Pancreas (tissue), 10 donors: ENCODE data around the gene EXD2. TPM values are rescaled to one million over a fixed set of nuclear protein-coding genes. Genes with fewer than 3 reads are reported as not detected.
"Not testable (repeated sequence)": the region's sequence is repeated elsewhere in the genome, so short reads cannot be mapped to it uniquely, and the experiment has no call there.

Source experiments
- ATAC-seq, 4 donors: fragments of 200-7000 bp; cut with Tn5 transposase; one replicate each; pipeline versions ENCODE4 v1.8.0 to v1.9.1; 2020; ENCODE audit warnings: mild to moderate bottlenecking in 4 of 4, moderate library complexity in 4 of 4
- DNase-seq, 6 donors: peaks; one replicate each; pipeline ENCODE4 v3.0.0-alpha.2; 2020
- FAIRE-seq: peaks from 2 replicates; lab custom pipeline; 2012; peaks lifted over from hg19 to GRCh38; lab: Jason Lieb, UNC
- H3K27ac ChIP-seq, 4 donors: fragments of 200-600 bp; sonication (generic); 1 replicate in 3 of 4; 2 replicates in 1 of 4; pipeline versions ENCODE4 v1.5.0 to v1.8.0; 2020
- H3K27me3 ChIP-seq, 4 donors: fragments of 200-600 bp; one replicate each; pipeline ENCODE4 v1.8.0; 2021
- H3K36me3 ChIP-seq, 3 donors: fragments of 200-600 bp; sonication (generic) in 1 of 3; one replicate each; pipeline versions ENCODE4 v1.5.0 to v1.8.0; 2020 to 2021
- H3K4me1 ChIP-seq, 3 donors: fragments of 200-600 bp; one replicate each; pipeline ENCODE4 v1.8.0; 2021
- H3K4me3 ChIP-seq, 4 donors: fragments of 200-600 bp; sonication (generic) in 2 of 4; one replicate each; pipeline versions ENCODE4 v1.5.0 to v1.8.0; 2020 to 2021
- H3K9me3 ChIP-seq, 4 donors: fragments of 200-600 bp; one replicate each; pipeline ENCODE4 v1.8.0; 2021
- CTCF ChIP-seq, 4 donors: fragments of 200-600 bp; sonication (generic) in 3 of 4; IDR thresholded peaks; one replicate each; pipeline versions ENCODE4 v1.5.0 to v1.8.0; 2021; ENCODE audit warnings: antibody characterized with exemption in 4 of 4
- WGBS, 2 donors: extraction: QIAGEN DNeasy Blood & Tissue Kit; methylation state at CpG; one replicate each; pipeline ENCODE4 v1.1.7; 2013; 5-methylcytosine and 5-hydroxymethylcytosine counted together
- intact Hi-C, 3 donors: fragments of 100-400 bp; cut with DNase I; formaldehyde crosslinking; loops; one replicate each; pipeline versions ENCODE4 v1.11.1 to v1.14.2; 2022
- polyA plus RNA-seq, 2 donors: library from polyadenylated mRNA; stranded (reverse); fragments of 200-250 nt; gene quantifications; one replicate each; pipeline ENCODE4 v1.2.3, GENCODE V29; 2013
- total RNA-seq, 6 donors: library from RNA; stranded (reverse); fragmentation: NEBNext Ultra II Directional in 4 of 6; extraction: Animal tissue kit (Norgen Biotek cat#: 25700) in 4 of 6; gene quantifications; one replicate each; pipeline versions ENCODE4 v1.2.1 to v1.2.4, GENCODE V29; 2021 to 2023
- donor health status: healthy with polysubstance abuse.
- donor health status: DM: no; HTN: no; CAD: no; lungs with moderate emphysema.
- donor health status: DM: no; HTN: no; CAD: no.
- donor health status: control.
- donor health status: control.
- donor health status: Bipolar disorder and iron deficiency.
- donor health status: DM: yes; HTN: yes; CAD: no.
- donor health status: DM: no; HTN: no; CAD: no.
- donor health status: DM: no; HTN: no; CAD: no.
- donor health status: DM: yes; HTN: yes; CAD: no.

Gene EXD2
- total and polyA plus RNA-seq, 8 donors: 9.5 to 24.5 (median 18.5) TPM

DNA sequence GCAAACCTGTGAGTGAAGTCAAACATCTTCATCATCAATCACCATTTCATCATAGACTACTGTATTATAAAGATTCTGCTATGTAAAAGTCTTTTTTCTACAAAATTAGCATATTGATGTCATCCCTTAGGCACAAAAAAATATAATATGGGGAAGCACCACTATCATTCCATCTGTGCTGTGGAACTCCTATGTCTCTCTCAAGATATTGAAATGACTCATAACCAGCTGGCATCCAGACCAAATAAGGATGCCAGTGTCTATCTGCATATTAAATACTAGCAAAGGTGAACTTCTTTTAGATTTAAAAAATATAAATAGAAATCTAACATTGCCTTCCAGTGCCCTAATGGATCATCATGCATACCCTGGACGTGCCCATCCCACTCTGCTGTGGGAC lies 20.5 kb upstream of the EXD2 start:
- Histone ChIP-seq H3K4me3 (no peak overlapping the region), H3K27ac (no peak overlapping the region), H3K27me3 (no peaks in the 10 kb centered on the region), H3K36me3 (no peaks in the 10 kb centered on the region), H3K4me1 (no peaks in the 10 kb centered on the region), H3K9me3 (no peaks in the 10 kb centered on the region)
- 87 to 92% methylated on average over 1 of the region's 1 CpG for WGBS, 2 donors
- TF ChIP-seq CTCF (IDR thresholded peaks at IDR 0.05): no peak
- intact Hi-C loops: no loop called here
- FAIRE-seq (no peak), DNase-seq (no peak), ATAC-seq (no peak)

DNA sequence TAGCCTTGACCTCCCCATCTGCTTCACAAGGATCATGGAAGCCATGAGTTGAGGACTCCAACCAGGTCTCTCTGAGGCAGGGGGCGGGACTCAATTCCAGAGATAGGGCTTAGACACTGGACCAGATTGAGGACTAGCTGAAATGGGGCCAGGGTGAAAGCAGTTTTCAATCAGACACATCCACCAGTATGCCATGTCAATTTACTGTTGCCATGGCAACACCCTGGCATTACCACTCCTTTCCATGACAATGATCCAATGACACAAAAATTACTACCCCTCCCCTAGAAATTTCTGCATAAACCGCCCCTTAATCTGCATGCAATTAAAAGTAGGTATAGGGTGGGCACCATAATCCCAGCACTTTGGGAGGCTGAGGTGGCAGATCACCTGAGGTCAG lies 19.7 kb upstream of the EXD2 start:
- WGBS, 2 donors: 70 to 80% methylated on average over 2 of the region's 2 CpGs
- H3K27me3 ChIP-seq: no peaks in the 10 kb centered on the region
- no peaks in the 10 kb centered on the region for H3K36me3 ChIP-seq
- no peaks in the 10 kb centered on the region for H3K4me1 ChIP-seq
- no peak for FAIRE-seq
- ATAC-seq: no peak
- intact Hi-C loops: no loop called here
- no peak overlapping the region for H3K4me3 ChIP-seq
- no peak overlapping the region for H3K27ac ChIP-seq
- TF ChIP-seq CTCF (IDR thresholded peaks at IDR 0.05): no peak
- DNase-seq: no peak
- no peaks in the 10 kb centered on the region for H3K9me3 ChIP-seq

DNA sequence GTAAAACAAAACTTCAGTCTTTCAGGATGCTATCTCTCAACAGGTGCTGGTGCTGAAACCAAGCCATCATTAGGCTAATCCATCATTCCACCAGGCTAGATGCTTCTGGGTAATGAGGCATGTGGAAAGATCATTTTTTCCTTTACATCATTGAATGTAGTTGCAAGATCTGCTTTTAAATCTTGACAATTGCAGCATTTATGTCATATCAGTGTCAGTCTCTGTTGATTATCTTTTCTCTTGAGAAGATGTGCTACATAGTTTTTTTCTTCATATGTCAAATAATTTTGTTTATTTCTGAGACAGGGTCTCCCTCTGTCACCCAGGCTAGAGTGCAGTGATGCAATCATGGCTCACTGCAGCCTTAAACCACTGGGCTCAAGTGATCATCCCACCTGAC lies 16.2 kb upstream of the EXD2 start:
- no peak for FAIRE-seq
- no peak for ATAC-seq
- no peaks in the 10 kb centered on the region for H3K27me3 ChIP-seq
- DNase-seq: no peak
- no peaks in the 10 kb centered on the region for H3K9me3 ChIP-seq
- intact Hi-C loops: no loop called here
- H3K36me3 ChIP-seq: no peaks in the 10 kb centered on the region
- H3K4me3 ChIP-seq: no peak overlapping the region
- H3K27ac ChIP-seq: no peak overlapping the region
- H3K4me1 ChIP-seq: no peaks in the 10 kb centered on the region
- TF ChIP-seq CTCF (IDR thresholded peaks at IDR 0.05): no peak

- H3K4me1 ChIP-seq: no peaks in the 10 kb centered on the region
- DNase-seq (no peak), FAIRE-seq (no peak), ATAC-seq (no peak)
- no peaks in the 10 kb centered on the region for H3K9me3 ChIP-seq
- intact Hi-C loops: no loop called here
- no peak for TF ChIP-seq CTCF (IDR thresholded peaks at IDR 0.05)
- H3K27ac ChIP-seq: no peak overlapping the region
- H3K36me3 ChIP-seq: no peaks in the 10 kb centered on the region
- H3K27me3 ChIP-seq: no peaks in the 10 kb centered on the region
- H3K4me3 ChIP-seq: no peak overlapping the region
Measured at GRCh38 chr14:69181491-69181890, 9.8 kb upstream of the EXD2 start.

DNA sequence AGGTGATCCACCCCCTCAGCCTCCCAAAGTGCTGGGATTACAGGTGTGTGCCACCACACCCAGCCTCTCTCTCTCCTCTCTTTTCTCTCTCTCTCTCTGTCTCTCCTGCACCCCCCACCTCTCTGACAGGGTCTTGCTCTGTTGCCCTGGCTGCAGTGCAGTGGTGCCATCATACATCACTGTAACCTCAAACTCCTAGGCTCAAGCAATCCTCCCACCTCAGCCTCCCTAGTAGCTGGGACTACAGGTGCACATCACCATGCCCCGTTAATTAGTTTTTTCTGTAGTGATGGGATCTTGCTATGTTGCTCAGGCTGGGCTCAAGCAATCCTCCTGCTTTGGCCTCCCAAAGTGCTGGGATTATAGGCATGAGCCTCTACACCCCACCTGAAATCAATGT lies 8.7 kb upstream of the EXD2 start:
- H3K4me3 ChIP-seq, DNase-seq, ATAC-seq, intact Hi-C loops, H3K36me3 ChIP-seq, FAIRE-seq, H3K4me1 ChIP-seq, H3K27ac ChIP-seq, H3K27me3 ChIP-seq, H3K9me3 ChIP-seq: not testable (repeated sequence)
- 88 to 91% methylated on average over 1 of the region's 1 CpG for WGBS, 2 donors

- DNase-seq: no peak
- 76 to 81% methylated on average over 4 of the region's 4 CpGs for WGBS, 2 donors
Measured at GRCh38 chr14:69183735-69184134, 7.6 kb upstream of the EXD2 start.

More at GRCh38 chr14:69183735-69184134, 7.6 kb upstream of the EXD2 start:
- ATAC-seq (no peak), FAIRE-seq (no peak)
- intact Hi-C loops: no loop called here
- Histone ChIP-seq H3K4me3 (no peak overlapping the region), H3K4me1 (no peaks in the 10 kb centered on the region), H3K36me3 (no peaks in the 10 kb centered on the region), H3K27me3 (no peaks in the 10 kb centered on the region), H3K27ac (no peak overlapping the region), H3K9me3 (no peaks in the 10 kb centered on the region)
- TF ChIP-seq CTCF (IDR thresholded peaks at IDR 0.05): no peak
